HG03103 (cell line): ENCODE results near the gene KAZN.

ENCODE experiments used
- ATAC-seq: cut with Tn5 transposase; IDR thresholded peaks from one replicate; pipeline ENCODE4 v1.9.1; 2021; ENCODE audit warnings: low read depth; ENCODE audit not compliant: unreplicated experiment

The KAZN gene

DNA sequence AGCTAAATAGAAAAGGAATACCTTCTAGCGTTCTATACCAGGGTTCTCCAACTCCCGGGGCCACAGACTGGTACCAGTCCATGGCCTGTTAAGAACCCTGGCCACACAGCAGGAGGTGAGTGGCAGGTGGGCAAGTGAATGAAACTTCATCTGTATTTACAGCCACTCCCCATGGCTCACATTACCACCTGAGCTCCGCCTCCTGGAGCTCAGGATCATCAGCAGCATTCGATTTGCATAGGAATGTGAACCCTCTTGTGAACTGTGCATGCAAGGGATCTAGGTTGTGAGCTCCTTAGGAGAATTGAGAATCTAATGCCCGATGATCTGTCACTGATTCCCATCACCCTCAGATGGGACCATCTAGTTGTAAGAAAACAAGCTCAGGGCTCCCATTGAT is 107.3 kb downstream of the KAZN start:
- no peak for ATAC-seq

DNA sequence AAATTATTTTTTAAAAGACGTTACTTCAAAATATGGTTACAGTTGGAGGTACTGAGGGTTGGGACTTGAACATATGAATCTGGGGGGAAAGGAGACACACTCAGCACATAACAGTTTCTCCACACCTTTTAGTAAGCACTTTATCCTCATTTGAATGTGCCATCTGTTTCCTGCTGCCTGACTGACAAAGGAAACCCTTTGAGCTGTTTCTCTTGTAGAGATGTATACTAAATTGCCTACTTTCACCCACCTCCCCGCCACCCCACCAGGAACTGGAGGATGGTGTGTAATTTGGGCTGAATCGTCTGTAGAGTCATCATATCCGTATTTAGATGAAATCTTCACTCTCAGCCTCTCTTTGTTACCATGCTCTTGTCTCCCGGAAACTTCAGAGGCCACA is 108.1 kb downstream of the KAZN start:
- ATAC-seq, result no peak

DNA sequence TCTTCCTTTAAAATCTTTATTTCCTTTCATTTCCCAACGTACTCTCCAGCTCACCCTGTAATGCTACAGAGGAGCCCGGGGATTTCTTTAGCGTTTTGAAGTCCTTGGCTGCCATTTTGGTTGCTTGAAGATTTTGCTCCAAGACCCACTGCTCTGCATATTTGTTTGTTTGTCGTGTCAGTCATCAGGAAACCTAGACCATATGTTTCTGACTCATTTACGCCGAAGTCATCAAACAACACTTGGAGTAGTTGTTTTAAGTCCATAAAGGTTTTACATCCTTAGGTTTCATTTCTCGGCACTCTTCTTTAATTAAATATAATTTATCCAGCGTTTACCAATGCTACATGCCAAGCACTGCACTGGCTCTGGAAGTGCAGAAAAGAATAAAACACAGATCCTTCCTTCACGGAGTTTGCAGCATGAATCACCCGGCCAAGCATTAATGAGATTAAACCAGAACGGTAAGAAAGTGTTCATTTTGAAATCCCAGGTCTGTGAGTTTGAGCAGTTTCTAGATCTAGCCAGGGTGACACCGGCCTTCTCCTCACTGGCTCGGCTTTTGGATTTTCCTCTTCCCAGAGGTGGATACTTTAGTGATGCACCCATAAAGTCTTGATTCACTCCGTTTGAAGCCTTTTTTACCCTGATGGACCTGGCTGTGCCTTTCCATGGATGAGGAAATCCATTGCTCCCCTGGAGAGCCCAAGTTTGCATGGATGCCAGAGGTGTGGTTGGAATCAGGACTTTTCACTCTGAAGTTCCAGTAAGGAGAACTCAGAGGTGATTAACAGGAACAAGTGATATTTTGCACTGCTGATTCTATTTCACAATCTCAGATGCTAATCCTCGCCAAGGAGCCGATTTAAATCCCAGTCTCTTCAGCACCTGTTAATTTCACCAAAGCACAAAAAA is 109.3 kb downstream of the KAZN start:
- ATAC-seq, result no peak

DNA sequence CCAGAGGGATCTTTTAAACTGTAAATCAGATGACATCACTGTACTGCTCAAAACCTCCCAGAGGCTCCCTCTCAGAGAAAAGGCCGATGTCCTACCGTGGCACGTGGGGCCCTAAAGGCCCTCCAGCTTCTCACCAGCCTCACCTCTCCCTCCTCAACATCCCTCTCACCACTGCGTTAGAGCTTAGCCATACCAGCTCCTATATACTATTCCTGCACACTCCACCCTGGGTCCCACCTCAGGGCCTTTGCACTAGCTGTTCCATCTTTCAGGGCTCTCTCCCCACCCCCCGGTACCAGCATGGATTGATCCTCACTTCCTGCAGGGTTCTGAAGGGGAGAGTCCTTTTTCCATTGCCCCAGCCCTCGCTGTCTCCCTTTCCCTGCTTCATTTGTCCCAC is 111.8 kb downstream of the KAZN start:
- no peak for ATAC-seq

DNA sequence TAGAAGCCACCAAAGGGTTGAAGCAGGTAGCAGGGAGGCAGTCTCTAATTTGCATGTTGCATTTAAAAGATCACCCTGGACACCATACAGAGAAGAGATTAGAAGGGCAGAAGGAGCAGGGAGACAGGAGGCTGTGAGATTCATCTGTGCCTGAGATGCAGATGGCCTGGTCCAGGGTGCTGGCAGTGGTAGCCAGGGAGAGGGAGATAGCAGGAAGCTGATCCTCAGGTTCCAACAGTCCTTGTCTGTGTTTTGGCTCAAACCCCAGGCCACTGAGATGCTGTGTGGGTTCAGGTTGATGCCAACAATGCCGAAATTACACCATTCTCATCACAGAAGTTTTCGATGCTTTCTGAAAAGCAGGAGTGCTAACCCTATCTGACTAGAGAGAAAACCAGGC is 113.7 kb downstream of the KAZN start:
- ATAC-seq, result no peak

DNA sequence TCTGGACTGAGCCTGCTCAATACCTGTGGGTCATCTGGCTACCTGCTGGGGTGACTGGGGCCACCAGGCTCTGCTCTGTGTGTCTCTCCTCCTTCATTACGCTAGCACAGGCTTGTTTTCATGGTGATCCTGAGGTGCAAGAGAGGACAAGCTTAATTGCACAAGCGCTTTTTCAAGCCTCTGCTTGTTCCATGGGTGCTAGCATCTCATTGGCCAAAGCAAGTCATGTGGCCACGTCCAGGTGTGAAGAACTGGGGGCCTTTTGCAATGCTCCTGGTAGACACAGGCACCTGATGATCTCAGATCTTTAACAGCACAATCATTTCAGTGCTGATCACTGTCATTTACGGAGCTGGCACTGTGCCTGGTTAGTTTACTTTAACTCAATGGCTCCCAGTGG is 114.6 kb downstream of the KAZN start:
- no peak for ATAC-seq

DNA sequence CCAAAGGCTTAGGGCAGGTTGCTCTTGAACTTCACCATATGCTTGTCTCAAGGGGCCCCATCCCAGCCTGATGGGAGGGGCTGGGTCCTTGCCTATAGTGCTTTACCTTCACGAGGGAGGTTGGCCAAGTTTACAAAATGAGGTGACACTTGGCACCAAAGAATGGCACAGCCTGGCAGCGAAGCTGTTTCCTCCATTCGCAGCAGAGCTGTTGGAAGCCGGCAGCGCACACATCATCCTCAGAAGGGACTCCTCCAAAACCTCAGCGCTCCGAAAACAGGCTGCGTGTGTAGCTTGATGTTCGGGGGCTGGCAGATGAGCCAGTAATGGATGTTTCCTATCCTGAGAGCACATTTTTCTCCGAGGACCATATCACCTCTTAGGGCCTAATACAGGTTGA is 116.8 kb downstream of the KAZN start:
- ATAC-seq, result no peak

DNA sequence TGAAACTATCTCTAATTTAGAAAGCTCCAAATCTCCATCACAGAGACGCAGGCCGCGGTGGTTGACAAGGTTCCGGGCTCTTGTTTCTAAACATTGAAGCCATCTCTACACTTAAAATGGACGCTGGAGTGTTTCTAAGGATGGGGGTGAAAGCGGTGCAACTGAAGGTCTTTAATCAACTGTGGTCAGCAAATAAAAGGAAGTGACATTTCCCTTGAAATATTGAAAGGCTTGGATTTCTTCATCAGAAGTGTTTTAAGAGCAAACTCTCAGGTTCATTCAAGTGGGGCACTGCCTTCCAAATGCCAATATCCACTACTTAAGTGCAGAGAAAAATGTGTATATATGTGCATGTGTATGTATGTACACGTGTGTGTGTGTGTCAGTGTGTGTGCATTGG is 117.3 kb downstream of the KAZN start:
- ATAC-seq, result no peak

DNA sequence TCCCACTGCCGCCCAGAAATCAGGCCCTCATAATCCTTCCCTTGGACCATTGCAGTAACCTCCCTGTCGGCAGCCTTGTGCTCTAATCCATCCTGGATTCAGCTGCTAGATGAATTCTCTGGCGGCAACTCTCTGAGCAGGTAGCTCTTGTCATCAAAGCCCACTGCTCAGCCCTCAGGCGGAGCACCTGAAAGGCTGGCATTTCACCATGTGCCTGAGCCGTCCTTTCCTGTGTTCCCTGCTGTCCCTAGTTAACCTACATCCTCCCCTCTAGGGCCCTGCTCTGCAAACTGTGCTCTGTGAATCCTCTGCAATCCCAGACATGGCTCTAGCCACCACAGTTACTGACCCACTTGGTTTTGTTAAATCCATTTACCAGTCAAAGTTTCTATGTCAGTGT is 118.0 kb downstream of the KAZN start:
- ATAC-seq, result no peak

DNA sequence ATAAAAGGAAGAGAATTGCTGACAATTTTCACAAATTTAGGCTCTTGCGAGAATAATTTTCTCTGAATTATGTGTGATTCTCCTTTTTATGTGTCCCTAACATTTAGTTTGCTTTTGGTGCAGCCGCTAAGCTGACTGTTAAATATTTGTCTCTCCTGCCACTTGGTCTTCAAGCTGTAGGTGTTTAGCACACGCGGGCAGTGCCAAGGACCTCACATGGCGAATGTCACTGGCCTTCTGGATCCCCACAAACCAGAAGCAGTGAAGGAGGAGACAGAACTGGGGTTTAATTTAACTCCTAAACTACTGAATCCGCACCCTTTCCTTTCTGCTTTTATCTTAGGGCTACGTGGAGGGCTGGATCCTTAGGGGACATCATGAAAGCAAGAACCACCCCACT is 120.0 kb downstream of the KAZN start:
- no peak for ATAC-seq

DNA sequence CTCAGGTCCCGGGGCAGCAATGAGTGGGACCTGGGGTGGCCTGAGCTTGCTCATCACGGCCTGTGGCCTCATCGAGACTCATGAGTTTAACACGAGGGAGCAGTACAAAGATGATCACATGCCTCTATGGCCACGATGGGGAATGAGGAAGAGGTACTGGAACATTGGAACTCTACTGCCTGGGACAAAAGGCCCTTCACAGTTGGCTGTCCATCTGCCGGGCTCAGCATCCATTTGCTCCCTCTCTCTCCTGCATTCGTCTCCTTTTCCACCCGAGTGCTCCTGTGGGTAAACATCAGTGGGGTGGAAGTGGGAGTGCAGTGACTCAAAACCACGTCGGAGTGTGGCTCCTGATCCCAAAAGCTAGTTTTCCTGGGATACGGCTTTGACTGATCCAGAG is 124.9 kb downstream of the KAZN start:
- ATAC-seq, result no peak

DNA sequence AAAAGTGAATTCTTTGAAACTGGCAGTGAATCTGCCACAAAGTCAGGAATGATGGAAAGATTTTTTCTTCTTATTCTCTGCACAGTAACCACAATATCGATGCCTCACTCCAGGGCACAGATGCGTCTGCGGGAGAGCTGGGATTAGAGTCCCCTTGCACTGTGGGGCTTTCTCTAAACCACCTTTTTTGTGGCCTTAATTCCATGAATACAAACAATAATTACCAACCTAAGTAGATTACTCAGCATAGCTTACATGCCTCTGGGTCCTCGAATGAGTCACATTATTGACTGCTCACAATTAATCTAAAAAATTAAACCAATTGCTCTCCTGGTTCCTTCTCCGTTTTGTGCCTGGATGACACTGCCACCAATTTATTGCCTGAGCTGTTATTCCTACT is 125.8 kb downstream of the KAZN start:
- no peak for ATAC-seq

DNA sequence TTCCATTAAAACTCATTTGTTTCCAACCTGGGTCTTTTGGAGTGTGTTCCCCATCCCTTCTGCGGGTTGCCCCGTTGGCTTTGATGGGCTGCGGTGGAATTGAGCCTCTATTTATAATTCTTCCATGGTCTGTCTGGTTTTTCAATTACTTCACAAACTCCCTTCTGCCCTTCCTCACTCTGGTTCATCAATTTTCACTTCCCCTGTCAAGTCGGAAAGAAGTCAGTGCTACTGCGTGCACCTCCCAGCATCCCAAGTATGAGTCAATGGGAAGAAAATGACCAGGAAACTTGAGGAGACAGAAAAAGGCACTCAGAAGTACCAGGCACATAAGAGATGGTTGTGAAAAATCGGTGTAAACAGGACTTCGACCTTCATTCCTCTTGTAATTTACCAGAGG is 126.2 kb downstream of the KAZN start:
- ATAC-seq, result no peak

DNA sequence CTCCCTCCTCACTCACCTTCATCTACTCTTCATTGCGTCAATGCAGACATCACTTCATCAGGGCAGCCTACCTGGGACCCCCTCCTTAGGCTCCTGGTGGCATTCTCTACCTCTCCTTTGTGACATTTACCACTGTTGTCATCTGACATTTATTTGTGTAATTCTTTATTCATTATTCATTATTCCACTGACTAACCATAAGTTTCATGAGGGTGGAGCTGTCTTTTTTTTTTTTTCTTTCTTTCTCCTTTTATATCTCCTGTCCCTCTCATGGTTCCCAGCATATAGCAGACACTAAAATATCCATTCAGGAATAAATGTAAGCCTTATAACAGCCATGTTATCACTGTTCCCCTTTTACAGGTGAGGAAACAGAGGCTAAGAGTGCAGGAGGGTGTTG is 126.8 kb downstream of the KAZN start:
- no peak for ATAC-seq

DNA sequence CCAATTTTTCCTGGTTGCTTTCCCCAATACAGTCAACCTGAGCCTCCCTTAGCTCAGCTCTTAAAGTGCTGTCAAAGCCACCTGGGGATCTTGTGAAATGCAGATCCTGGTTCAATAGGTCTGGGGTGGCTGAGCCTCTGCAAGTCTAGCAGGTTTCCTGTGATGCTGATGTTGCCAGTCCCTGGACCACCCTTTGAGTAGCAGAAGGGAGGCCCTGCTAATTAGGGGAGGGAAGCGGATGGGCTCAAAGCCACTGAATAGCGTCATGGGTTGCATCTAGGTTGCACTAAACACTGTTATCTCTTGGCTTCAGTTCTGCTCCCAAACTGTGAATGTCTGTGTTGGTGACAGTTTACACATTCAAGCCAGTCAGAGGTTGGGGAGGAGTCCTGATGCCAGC is 127.2 kb downstream of the KAZN start:
- no peak for ATAC-seq

DNA sequence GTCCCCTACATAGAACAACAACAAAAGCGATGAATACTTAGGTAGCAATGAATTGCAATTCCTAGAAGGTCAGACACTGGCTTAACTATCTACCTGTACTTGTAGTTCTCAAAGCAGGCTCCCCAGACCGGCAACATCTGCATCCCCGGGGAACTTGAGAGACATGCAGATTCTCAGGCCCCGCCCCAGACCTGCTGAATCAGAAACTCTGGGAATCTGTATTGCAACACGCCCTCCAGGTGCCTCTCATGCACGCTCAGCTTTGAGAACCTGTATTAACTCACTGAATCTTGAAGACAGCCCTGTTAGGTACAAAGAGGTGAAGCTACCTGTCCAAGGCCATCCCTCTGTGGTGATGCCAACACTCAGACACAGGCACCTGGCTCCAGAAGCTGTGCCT is 128.1 kb downstream of the KAZN start:
- ATAC-seq, result no peak

DNA sequence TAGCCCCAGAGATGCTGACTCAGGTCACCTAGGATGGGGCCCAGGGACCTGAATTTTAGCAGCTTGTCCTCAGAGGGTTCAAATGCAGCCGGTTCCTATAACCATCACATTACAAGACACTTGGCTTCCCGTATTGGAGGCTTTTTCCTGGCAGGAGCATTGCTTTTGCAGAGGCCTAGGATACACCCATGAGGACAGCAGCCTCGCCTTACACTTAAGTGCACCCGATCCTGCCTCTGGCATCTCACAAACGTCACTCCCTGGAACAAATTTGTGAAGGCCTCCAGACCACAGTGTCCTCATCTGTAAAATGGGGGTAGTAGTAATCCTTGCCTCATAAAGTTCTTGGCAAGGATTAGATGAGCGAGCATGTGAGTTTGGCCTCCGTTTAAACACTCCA is 130.0 kb downstream of the KAZN start:
- ATAC-seq, result no peak

DNA sequence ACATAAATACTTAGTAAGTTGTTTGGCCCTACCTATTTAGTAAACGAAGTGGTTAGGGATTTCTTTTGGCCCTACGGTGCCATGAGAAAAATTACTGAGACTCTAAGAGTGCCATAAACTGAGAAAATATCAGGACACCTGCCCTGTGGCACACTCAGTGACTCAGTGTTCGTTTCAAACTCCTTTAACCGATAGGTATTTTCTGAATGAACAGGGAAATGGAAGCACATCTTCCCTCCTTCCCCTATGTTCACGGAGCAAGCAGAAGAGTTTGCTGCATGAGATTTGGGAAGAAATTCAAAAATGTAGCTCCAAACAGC is 134.2 kb downstream of the KAZN start:
- ATAC-seq, result no peak

DNA sequence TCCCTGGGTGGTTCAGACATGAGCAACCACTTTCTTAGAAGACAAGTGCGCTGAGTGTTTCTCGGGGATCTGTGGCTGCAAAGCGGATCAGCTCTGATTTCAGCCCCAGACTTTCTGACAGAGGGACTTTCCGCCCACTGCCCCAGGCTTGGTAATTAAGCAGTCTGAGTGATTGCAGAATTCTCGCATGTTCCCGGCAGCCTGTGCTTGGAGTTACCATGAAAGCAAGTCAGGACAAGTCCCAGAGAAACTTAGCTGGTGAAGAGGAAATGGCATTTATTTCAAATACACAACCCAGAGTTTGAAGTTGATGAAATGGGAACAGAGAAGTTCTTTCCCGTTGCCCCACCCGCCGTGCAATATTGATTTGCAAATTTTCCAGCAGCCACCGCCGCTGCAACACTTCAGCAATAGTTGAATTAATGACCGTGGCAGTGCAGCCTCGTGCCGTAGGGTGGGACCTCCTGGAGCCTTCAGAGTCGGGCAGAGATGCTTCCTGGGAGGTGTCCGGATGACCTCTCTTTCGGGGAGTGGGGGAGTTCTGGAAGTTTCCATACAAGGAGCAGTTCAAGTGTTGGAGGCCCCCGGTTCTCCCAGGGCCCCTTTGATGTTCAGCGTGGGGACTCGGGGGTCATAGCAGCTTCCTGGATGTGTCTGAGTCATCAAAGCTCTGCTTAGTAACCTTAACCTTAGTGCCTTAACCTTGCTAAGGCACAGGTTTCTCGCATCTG is 134.7 kb downstream of the KAZN start:
- no peak for ATAC-seq

DNA sequence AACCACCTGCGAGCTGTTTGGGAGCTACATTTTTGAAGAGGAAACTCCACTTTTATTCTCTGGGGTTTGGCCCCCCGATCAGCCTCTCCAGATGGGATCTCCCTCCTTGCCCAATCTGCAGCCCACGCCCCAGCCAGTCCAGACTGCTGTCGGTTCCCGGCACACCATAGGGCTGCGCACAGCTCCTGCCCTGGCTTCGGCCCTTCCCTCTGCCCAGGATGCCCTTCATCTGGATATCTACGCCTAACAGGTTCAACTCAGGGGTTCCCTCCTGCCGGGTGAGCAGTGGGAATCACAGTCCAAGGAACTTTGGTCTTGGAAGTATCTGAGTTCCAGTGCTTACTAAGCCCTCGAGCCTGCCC is 135.3 kb downstream of the KAZN start:
- ATAC-seq, result no peak

DNA sequence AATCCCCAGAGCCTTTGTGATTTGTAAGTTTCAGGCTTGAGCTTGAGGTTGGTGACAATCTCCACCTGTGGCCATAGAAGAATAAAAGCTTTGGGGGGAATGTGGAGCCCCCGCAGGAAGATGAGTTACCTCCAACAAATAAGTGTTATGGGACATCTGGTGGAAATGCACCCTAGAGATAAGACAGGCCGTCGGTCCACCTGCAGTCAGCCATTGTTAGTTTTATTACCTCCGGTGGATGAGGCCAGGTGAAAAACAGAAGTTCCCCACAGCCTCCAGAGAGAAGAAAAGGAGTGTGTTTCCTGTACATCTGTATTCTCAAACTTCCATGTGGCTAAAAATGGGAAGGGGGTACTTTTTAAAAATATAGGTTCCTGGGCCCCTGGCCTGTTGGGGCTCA is 137.4 kb downstream of the KAZN start:
- ATAC-seq, result no peak

DNA sequence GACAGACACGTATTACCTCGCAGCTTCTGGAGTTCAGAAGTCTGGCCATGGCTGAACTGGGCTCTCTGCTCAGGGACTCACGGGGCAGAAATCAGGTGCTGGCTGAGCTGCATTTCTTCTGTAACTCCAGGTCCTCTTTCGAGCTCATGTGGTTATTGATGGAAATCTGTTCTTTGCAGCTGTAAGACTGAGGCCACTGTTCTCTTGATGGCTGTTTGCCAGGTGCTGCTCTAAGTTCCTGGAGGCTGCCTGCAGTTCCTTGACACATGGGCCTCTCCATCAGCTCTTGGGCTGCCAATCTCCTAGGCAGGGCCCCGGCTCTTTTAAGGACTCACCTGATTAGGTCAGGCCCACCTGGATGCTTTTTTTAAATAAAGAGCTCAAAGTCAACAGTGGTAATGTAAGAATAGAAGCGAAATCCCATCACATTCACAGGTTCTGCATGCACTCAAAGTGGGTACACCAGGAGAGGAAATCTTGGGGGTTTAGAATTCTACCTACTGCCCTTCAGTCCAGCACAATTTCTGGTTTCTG is 139.1 kb downstream of the KAZN start:
- no peak for ATAC-seq
